GM12878 (cell line): ENCODE results near the gene TP53TG3. TPM values are rescaled to one million over a fixed set of nuclear protein-coding genes. Genes with fewer than 3 reads are reported as not detected.
"Not testable (repeated sequence)": the region's sequence is repeated elsewhere in the genome, so short reads cannot be mapped to it uniquely, and the experiment has no call there.

Source experiments
- ATAC-seq: fragments of 200-7000 bp; cut with Tn5 transposase; 3 replicates; pipeline ENCODE4 v1.9.1; 2020; ENCODE audit warnings: mild to moderate bottlenecking, moderate library complexity
- BruUV-seq: library from RNA; stranded (reverse); fragments of 400-500 nt; replicated peaks from 2 replicates; lab custom pipeline; 2021; lab: Mats Ljungman, UMichigan
- CTCF ChIA-PET: fragments of 300-600 bp; sonication (Branson Sonifier 250); formaldehyde crosslinking; extraction: SDS; loops from one replicate; lab custom pipeline; 2021; ENCODE audit warnings: inconsistent platforms; lab: Yijun Ruan, JAX
- POLR2A ChIA-PET: fragments of 350-600 bp; formaldehyde crosslinking; extraction: SDS; loops from one replicate; lab custom pipeline; 2021; ENCODE audit warnings: inconsistent platforms; lab: Charles Lee
- RAD21 ChIA-PET: fragments of 300-600 bp; sonication (Branson Sonifier 250); formaldehyde crosslinking; loops from one replicate; lab custom pipeline; 2023; ENCODE audit warnings: antibody characterized with exemption; ENCODE audit not compliant: unreplicated experiment; lab: Charles Lee
- SMC1A ChIA-PET: fragments of 300-600 bp; sonication (Branson Sonifier 250); formaldehyde crosslinking; loops from one replicate; lab custom pipeline; 2023; ENCODE audit not compliant: unreplicated experiment, uncharacterized antibody; lab: Charles Lee
- DNase-seq: peaks from one replicate; pipeline ENCODE4 v3.0.0-alpha.2; 2011; ENCODE audit warnings: low read depth, low spot score
- FAIRE-seq: peaks from 3 replicates; lab custom pipeline; 2011; peaks lifted over from hg19 to GRCh38; lab: Jason Lieb, UNC
- H2AFZ ChIP-seq: 2 replicates; pipeline ENCODE4 v1.6.0; 2011; ENCODE audit warnings: low read depth, low read length, control low read depth; ENCODE audit not compliant: control insufficient read depth
- H3K27ac ChIP-seq: 2 replicates; pipeline ENCODE4 v1.5.1; 2011; ENCODE audit warnings: control low read depth; ENCODE audit not compliant: control insufficient read depth, insufficient read depth
- H3K27me3 ChIP-seq, 2 experiments: replicated peaks in 1 of 2; 2 replicates each; pipeline versions ENCODE4 v1.6.0 to v1.6.1; 2011; ENCODE audit warnings: low read length in 1 of 2; ENCODE audit not compliant: control insufficient read depth in 2 of 2, insufficient read depth in 2 of 2
- H3K36me3 ChIP-seq, 2 experiments: 2 replicates each; pipeline ENCODE4 v1.5.1; 2011; ENCODE audit warnings: low read length in 1 of 2; ENCODE audit not compliant: control insufficient read depth in 2 of 2, insufficient read depth in 2 of 2
- H3K4me1 ChIP-seq: 2 replicates; pipeline ENCODE4 v1.6.1; 2011; ENCODE audit warnings: mild to moderate bottlenecking, low read length, moderate library complexity, mixed read lengths; ENCODE audit not compliant: control insufficient read depth, insufficient read depth
- H3K4me2 ChIP-seq: 2 replicates; pipeline ENCODE4 v1.6.0; 2011; ENCODE audit warnings: control low read depth; ENCODE audit not compliant: control insufficient read depth, insufficient read depth
- H3K4me3 ChIP-seq: fragments of 200-600 bp; sonication (generic); 2 replicates; pipeline ENCODE4 v1.5.1; 2016
- H3K79me2 ChIP-seq: 2 replicates; pipeline ENCODE4 v1.6.0; 2011; ENCODE audit warnings: low read length; ENCODE audit not compliant: control insufficient read depth, insufficient read depth
- H3K9ac ChIP-seq: 2 replicates; pipeline ENCODE4 v1.8.0; 2011; ENCODE audit warnings: low read length, control low read depth, mixed read lengths; ENCODE audit not compliant: control insufficient read depth, insufficient read depth
- H3K9me3 ChIP-seq: replicated peaks from 3 replicates; pipeline ENCODE4 v1.5.1; 2011; ENCODE audit warnings: mild to moderate bottlenecking, low read length; ENCODE audit not compliant: control insufficient read depth, insufficient read depth
- H4K20me1 ChIP-seq: 2 replicates; pipeline ENCODE4 v1.6.0; 2011; ENCODE audit not compliant: control insufficient read depth, insufficient read depth
- ZNF24 ChIP-seq: fragments of 450-650 bp; IDR thresholded peaks from 2 replicates; pipeline ENCODE4 v1.6.1; 2017; ENCODE audit warnings: antibody characterized with exemption, mild to moderate bottlenecking
- WGBS: methylation state at CpG from one replicate; pipeline ENCODE4 v1.1.6; 2016; ENCODE audit warnings: low lambda C conversion rate; ENCODE audit not compliant: insufficient replicate concordance, insufficient coverage; ENCODE audit errors: missing lambda C conversion rate; 5-methylcytosine and 5-hydroxymethylcytosine counted together
- in situ Hi-C: fragments of 300-500 bp; cut with MboI; formaldehyde crosslinking; loops from 9 replicates; pipeline ENCODE4 v1.14.3; 2018; ENCODE audit warnings: mixed read lengths
- intact Hi-C: fragments of 100-400 bp; cut with micrococcal nuclease; formaldehyde crosslinking; loops from one replicate; pipeline ENCODE4 v1.14.2; 2022; ENCODE audit not compliant: unreplicated experiment
- polyA plus RNA-seq, 11 experiments: library from polyadenylated mRNA; depleted of rRNA in 4 of 11; unstranded in 6 of 11; stranded (reverse) in 5 of 11; fragments of >200 nt; fragmentation: Nextera tagmentation in 4 of 11; fragmentation: Illumina TruSeq in 1 of 11; extraction: Ambion mirVana in 4 of 11; extraction: Trizol in 1 of 11; gene quantifications; 1 replicate in 1 of 11; 2 replicates in 10 of 11; pipeline versions ENCODE4 v1.2.1 to v1.2.3, GENCODE V29; 2011 to 2016; ENCODE audit warnings: inconsistent platforms in 2 of 11, missing spikeins in 2 of 11, low read depth in 1 of 11
- total RNA-seq, 4 experiments: library from RNA; depleted of rRNA in 3 of 4; stranded (reverse); fragments of >200 nt in 3 of 4; fragmentation: Illumina TruSeq in 1 of 4; extraction: Trizol in 1 of 4; gene quantifications; 2 replicates each; pipeline versions ENCODE4 v1.2.1 to v1.2.3, GENCODE V29; 2013 to 2021

The TP53TG3 gene
- total and polyA plus RNA-seq, 10 of the 15 experiments (the other 5 are each of a cell fraction or from before 2014, with no cell fraction given): not detected

DNA sequence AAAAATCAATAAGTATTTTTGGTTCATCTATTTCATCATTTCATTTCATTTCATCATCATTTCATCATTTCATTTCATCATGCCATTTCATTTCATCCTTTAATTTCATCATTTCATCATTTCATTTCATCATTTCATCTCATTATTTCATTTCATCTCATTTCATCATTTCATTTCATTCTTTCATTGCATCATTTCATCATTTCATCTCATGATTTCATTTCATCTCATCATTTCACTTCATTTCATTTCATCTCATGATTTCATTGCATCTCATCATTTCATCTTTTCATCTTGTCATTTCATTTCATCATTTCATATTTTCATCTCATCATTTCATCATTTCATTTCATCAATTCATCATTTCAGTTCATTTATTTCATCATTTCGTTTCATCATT lies 31.2 kb downstream of the TP53TG3 start:
- BruUV-seq, H3K79me2 ChIP-seq, H3K27me3 ChIP-seq, POLR2A ChIA-PET, H3K36me3 ChIP-seq, H3K4me2 ChIP-seq, H3K4me3 ChIP-seq, H2AFZ ChIP-seq, in situ Hi-C loops, ATAC-seq, H3K27ac ChIP-seq, H4K20me1 ChIP-seq, FAIRE-seq, H3K9me3 ChIP-seq, H3K4me1 ChIP-seq, DNase-seq, intact Hi-C loops: not testable (repeated sequence)
- 7% methylated on average over 1 of the region's 1 CpG for WGBS
- TF ChIP-seq ZNF24: peak; percentile 34; the same call in 1 of the 2 replicates
- TF ChIP-seq, all 136 proteins: peak for 1; not testable (repeated sequence) for 135
- SMC1A ChIA-PET, H3K9ac ChIP-seq, CTCF ChIA-PET, RAD21 ChIA-PET: not testable (repeated sequence)

DNA sequence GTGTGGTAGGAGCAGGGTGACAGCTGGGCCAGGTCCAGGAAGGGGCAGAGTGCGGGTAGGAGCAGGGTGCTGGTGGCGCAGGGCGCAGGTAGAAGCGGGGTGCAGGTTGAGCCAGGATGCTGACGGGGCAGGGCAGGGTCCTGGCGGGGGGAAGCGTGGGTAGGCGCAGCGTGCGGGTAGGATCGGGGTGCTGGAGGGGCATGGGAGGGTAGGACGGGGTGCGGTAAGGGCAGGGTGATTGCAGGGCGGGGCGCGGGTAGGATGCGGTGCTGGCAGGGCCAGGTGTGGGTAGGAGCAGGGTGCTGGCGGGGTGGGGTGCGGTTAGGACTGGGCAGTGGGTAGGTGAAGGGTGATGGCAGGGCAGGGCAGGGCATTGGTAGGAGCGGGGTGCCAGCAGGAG lies 38.4 kb downstream of the TP53TG3 start:
- H3K9me3 ChIP-seq, RAD21 ChIA-PET, H3K27ac ChIP-seq, H3K9ac ChIP-seq, H2AFZ ChIP-seq, H3K79me2 ChIP-seq, H3K4me3 ChIP-seq, H3K4me2 ChIP-seq, H3K27me3 ChIP-seq, POLR2A ChIA-PET, ATAC-seq, BruUV-seq, H4K20me1 ChIP-seq, in situ Hi-C loops, CTCF ChIA-PET, H3K36me3 ChIP-seq, DNase-seq, FAIRE-seq, H3K4me1 ChIP-seq, SMC1A ChIA-PET, intact Hi-C loops: not testable (repeated sequence)
- WGBS: no CpG with 5 or more reads among the region's 20 CpGs

DNA sequence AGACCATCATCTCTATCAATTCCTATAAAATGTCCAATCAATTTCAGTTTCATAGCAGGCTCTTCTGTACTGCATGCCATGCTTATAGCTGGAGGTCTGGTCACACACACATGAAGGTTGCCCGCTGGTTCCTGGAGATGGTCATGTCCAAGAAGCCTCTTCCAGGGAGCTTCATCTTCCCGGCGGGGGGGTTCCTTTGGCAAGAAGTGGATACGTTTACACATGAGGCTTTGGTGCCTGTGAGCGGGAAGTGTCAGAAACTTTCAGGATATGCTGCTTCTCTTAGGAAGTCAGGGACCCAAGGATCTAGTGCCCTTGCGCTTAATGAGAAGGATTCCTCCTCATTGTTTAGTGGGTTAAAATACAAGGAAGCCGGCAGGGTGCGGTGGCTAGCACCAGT lies 43.9 kb downstream of the TP53TG3 start:
- H3K4me3 ChIP-seq, RAD21 ChIA-PET, BruUV-seq, intact Hi-C loops, H4K20me1 ChIP-seq, H3K79me2 ChIP-seq, H3K27ac ChIP-seq, H3K4me1 ChIP-seq, POLR2A ChIA-PET, H3K4me2 ChIP-seq, H3K36me3 ChIP-seq, ATAC-seq, SMC1A ChIA-PET, FAIRE-seq, H2AFZ ChIP-seq, H3K27me3 ChIP-seq, in situ Hi-C loops, DNase-seq, H3K9me3 ChIP-seq, H3K9ac ChIP-seq, CTCF ChIA-PET: not testable (repeated sequence)
- WGBS: 44% methylated on average over 5 of the region's 8 CpGs
